GM21528 (cell line): ENCODE results near the gene DEPDC4.
A peak's percentile ranks its signal among the peaks of the same experiment; 100 is the strongest.

Source experiments
- ATAC-seq: cut with Tn5 transposase; IDR thresholded peaks from one replicate; pipeline ENCODE4 v1.9.1; 2021; ENCODE audit warnings: mild to moderate bottlenecking, moderate library complexity; ENCODE audit not compliant: unreplicated experiment, low FRiP score

The DEPDC4 gene

DNA sequence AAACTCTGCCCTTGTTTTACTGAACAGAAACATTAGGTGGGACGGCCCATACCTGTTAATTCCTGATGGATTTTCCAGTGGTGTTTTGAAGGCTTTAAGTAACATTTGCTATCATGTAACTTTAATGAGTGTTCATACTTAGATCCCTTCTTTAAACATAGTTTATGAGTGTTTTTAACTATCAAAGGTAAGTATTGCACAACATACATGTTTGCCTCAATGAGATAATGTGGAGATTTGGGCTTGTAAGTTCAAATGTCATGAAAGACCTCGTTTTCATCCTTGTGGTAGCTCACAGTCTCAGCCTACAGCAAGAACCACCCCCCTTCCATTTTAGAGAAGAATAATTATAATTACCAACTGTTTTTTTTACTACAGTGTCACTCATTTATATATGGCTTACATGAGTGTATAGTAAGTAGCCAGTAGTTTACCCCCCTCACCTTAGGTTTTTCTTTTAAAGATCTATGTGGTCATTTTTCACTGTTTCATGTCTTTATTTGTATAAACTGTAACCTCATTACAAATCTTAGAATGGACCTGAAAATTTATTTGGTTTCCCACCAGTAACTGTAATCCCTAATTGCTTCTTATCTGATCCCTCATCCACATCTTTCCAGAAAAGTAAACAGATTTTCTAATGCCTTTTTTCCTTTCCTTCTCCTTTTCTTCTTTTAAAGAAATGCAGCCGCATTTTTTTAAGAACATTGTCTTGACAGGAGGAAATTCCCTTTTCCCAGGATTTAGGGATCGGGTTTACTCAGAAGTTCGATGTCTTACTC is 47.4 kb downstream of the DEPDC4 start:
- no peak for ATAC-seq

GRCh38 chr12:100216337-100216736 is 50.5 kb downstream of the DEPDC4 start:
- ATAC-seq, result no peak

GRCh38 chr12:100215209-100215608 is 51.7 kb downstream of the DEPDC4 start:
- ATAC-seq, result no peak

DNA sequence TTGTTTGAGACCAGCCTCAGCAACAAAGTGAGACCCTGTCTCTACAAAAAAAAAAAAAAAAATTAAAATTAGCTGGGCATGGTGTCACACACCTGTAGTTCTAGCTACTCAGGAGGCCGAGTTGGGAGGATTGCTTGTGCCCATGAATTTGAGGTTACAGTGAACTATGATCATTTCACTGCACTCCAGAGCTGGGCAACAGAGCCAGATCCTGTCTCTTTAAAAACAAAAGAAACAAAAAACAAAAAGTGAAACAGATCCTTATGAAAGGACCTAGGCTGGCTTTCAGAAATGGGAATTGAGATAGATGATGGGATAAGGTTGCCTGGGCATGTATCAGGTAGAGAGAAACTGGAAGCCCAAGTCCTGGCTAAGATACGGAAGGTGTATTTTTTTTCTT is 52.4 kb downstream of the DEPDC4 start:
- no peak for ATAC-seq

GRCh38 chr12:100213016-100213891 is 53.6 kb downstream of the DEPDC4 start:
- no peak for ATAC-seq

DNA sequence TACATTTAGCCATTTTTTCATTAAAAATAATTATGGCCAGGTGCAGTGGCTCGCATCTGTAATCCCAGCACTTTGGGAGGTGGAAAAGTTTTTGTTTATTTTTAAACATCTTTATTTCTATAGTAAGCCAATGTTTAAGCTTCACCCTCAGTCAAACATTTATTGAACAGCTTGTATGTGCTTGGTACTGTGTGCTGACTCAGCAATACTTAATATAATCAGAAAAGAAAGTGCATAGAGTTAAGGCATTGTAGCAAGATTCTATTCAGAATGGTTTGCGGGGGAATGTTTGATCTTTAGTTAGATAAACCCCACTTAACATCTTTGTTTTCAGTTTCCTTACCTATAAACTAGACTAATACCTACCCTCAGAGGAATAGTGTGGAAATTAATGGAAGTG is 55.2 kb downstream of the DEPDC4 start:
- no peak for ATAC-seq

DNA sequence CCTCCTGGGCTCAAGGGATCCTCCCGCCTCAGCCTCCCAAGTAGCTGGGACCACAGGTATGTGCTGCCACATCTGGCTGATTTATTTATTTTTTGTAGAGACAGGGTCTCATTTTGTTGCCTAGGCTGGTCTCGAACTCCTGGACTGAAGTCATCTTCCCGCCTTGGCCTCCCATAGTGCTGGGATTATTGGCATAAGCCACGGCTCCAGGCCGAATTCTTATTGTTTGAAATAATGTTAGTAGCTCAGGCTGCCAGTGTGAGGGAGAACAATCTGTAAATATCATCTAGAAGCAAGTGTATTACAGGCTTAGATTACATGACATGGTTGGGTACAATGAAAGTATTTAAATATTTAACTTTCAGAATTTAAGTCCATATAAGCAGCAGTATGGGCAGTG is 58.0 kb downstream of the DEPDC4 start:
- no peak for ATAC-seq

- ATAC-seq, result no peak
These were observed 59.6 kb downstream of the DEPDC4 start for GRCh38 chr12:100207311-100207710.

DNA sequence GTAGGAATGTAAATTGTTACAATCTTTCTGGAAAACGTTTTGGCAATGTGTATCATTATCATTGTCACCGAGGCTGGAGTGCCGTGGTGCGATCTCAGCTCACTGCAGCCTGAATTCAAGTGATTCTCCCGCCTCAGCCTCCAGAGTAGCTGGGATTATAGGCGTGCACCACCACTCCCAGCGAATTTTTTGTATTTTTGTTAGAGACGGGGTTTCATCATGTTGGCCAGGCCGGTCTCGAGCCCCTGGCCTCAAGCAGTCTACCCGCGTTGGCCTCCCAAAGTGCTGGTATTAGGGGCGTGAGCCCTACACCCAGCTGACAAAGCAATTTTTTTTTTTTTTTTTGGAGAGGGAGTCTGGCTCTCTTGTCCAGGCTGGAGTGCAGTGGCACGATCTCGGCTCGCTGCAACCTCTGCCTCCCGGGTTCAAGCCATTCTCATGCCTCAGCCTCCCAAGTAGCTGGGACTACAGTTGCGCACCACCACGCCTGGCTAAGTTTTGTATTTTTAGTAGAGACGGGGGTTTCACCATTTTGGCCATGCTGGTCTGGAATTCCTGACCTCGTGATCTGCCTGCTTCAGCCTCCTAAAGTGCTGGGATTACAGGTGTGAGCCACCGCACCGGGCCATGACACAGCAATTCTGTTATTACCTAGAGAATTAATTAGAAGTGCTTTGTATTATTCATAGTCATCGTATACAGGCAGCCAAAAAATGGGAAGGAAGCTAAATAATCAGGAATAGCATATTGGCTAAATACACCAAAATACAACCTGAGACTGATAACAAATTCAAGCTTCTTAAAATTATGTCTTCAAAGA is 65.1 kb downstream of the DEPDC4 start:
- no peak for ATAC-seq

DNA sequence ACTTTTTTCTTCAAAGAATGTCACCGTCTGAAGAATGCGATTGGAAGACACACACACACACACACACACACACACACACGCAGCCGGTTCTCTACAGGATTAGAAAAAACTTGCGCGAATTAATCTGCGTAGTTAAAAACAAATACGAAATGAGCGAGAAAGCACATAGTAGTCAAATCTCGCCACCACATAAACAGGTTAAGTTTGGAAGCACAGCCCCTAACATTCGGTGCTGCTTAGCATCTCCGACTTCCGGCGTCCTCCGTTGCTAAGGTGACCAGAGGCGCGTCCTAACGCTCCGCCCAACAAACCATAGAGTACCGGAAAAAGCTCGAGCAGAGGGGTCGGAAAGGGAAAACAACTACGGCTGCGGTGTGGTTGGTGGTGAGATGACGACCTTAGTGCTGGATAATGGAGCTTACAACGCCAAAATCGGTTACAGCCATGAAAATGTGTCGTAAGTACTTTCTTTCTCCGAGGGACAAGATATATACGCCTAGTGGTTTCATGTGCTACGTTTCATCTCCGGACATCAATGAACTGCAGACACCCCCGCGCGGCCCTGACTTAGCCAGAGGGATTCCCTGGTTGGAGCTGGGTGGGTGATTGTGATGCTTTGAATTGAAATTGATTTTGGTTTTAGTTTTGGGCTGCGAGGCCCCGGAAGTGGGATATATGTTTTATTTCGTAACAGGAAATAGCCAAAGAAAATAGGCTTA is 66.3 kb downstream of the DEPDC4 start, which contains the start of gene ACTR6:
Gene ACTR6 (plus strand): TSS at position 353 of the 719 bp plus-strand sequence. CDS start 37 bp downstream, at position 390.
- peak; percentile 90 for ATAC-seq

DNA sequence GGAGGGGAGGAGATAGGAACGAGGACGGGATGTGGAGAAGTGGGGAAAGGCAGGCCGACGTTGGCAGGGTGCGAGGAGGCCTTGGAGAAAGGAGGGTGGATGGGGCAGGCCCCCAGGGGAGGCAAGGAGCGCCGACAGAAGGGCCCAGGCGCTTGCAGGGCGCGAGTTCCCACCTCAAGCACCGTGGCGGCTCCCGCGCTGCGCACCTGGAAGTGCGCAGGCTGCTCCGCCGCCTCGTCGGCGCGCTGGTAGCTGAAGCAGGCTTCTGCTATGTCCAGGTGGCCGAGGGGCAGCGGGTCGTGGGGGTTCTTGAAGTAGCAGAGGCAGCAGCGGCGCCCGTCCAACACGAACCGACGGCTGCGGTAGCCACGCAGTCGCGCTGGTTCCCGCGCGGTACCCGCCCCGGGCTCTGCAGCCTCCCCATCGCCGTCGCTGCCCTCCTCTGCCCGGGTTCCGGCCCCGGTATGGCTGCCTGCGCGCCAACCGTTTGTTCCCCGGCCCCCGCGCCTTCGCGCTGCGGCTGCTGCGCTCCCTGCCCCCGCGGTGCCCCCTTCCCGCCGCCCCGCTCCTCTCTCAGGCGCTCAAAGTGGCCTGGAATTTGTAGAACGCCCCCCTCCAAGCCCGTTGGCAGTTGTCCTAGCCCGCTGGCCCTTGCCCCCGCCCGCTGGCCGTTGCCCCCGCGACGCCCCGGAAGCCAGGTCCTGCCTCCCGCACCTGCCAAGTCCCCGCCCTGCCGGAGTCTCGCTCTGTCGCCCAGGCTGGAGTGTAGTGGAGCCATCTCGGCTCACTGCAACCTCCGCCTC is 67.3 kb downstream of the DEPDC4 start:
- peak; percentile 80 for ATAC-seq

DNA sequence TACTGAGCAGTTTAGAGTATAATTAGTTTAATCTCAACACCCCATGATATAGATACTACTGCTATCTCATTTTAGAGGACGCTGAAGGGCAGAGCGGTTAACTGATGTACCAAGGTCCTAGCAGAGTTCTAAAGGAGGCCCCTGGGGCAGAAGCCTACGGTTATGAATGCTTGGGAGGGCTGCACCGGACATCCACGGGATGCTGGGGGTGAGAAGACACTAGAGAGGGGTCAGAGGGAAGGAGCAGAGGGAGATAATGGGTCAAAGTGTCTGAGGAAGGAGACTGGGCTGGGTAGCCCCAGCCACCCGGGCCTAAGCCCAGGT is 67.9 kb downstream of the DEPDC4 start:
- ATAC-seq, result no peak

GRCh38 chr12:100197486-100197885 is 69.4 kb downstream of the DEPDC4 start:
- no peak for ATAC-seq

- no peak for ATAC-seq
These were observed 73.8 kb downstream of the DEPDC4 start for GRCh38 chr12:100193085-100193484.
